ENCODE results near the gene NTN1. TPM values are rescaled to one million over a fixed set of nuclear protein-coding genes. Genes with fewer than 3 reads are reported as not detected.

Gene NTN1
- total RNA-seq, 3 donors from 2014 or later: 2.2 to 3.7 (median 3.3) TPM

- DNase-seq (ENCODE audit: low spot score in 2 of 2): no peak
- intact Hi-C loops (cut with DNase I; ENCODE audit: low total_unique reads): no loop called here
These were observed 25.6 kb upstream of the NTN1 start for GRCh38 chr17:8995711-8996110.

GRCh38 chr17:8997994-8998628 is 23.2 kb upstream of the NTN1 start:
- peak in 1 of 2 donors; percentile 60 for DNase-seq (ENCODE audit: low spot score in 2 of 2)
- intact Hi-C loops (cut with DNase I; ENCODE audit: low total_unique reads): no loop called here

More at GRCh38 chr17:8995711-8996110, 25.6 kb upstream of the NTN1 start:
- H3K27ac ChIP-seq: no peak overlapping the region
- H3K4me3 ChIP-seq: no peak overlapping the region
- no peaks in the 10 kb centered on the region for H3K9me3 ChIP-seq
- H3K4me1 ChIP-seq: no peaks in the 10 kb centered on the region
- H3K27me3 ChIP-seq: no peaks in the 10 kb centered on the region
- TF ChIP-seq POLR2AphosphoS5 (IDR thresholded peaks at IDR 0.05) (no peak), CTCF (IDR thresholded peaks at IDR 0.05) (no peak), POLR2A (IDR thresholded peaks at IDR 0.05) (no peak)
- H3K36me3 ChIP-seq: no peaks in the 10 kb centered on the region

GRCh38 chr17:9001559-9001958 is 19.8 kb upstream of the NTN1 start:
- Histone ChIP-seq H3K9me3 (no peaks in the 10 kb centered on the region), H3K27ac (no peak overlapping the region), H3K4me1 (peaks cover 0 to 11% of the 10 kb centered on the region in 2 donors), H3K36me3 (no peaks in the 10 kb centered on the region), H3K4me3 (no peak overlapping the region), H3K27me3 (peaks cover 0 to 38% of the 10 kb centered on the region in 2 donors)
- no peak for DNase-seq (ENCODE audit: low spot score in 2 of 2)
- intact Hi-C loops (cut with DNase I; ENCODE audit: low total_unique reads): no loop called here
- TF ChIP-seq POLR2AphosphoS5 (IDR thresholded peaks at IDR 0.05): no peak
- TF ChIP-seq CTCF (IDR thresholded peaks at IDR 0.05): no peak
- TF ChIP-seq POLR2A (IDR thresholded peaks at IDR 0.05): no peak

More at GRCh38 chr17:8997994-8998628, 23.2 kb upstream of the NTN1 start:
- peaks cover 0 to 9% of the 10 kb centered on the region in 2 donors for H3K27me3 ChIP-seq
- no peak overlapping the region for H3K27ac ChIP-seq
- no peak overlapping the region for H3K4me3 ChIP-seq
- H3K36me3 ChIP-seq: no peaks in the 10 kb centered on the region
- H3K4me1 ChIP-seq: peaks cover 0 to 5% of the 10 kb centered on the region in 2 donors
- TF ChIP-seq POLR2A (IDR thresholded peaks at IDR 0.05): no peak
- TF ChIP-seq CTCF (IDR thresholded peaks at IDR 0.05): peak; percentile 59 to 67 (median 62)
- no peaks in the 10 kb centered on the region for H3K9me3 ChIP-seq

- intact Hi-C loops (cut with DNase I; ENCODE audit: low total_unique reads): no loop called here
These were observed 19.1 kb upstream of the NTN1 start for GRCh38 chr17:9002227-9002605.

More at GRCh38 chr17:9002227-9002605, 19.1 kb upstream of the NTN1 start:
- Histone ChIP-seq H3K27me3 (peaks cover 0 to 38% of the 10 kb centered on the region in 2 donors), H3K36me3 (no peaks in the 10 kb centered on the region), H3K9me3 (no peaks in the 10 kb centered on the region), H3K4me1 (peaks cover 0 to 11% of the 10 kb centered on the region in 2 donors), H3K27ac (no peak overlapping the region), H3K4me3 (no peak overlapping the region)
- TF ChIP-seq POLR2A (IDR thresholded peaks at IDR 0.05): no peak
- TF ChIP-seq CTCF (IDR thresholded peaks at IDR 0.05): no peak
- no peak for DNase-seq (ENCODE audit: low spot score in 2 of 2)

Measured in breast epithelium (tissue), 4 donors.